NCI-H2196 (cell line): ENCODE results near the gene RAN.
"Not testable (repeated sequence)": the region's sequence is repeated elsewhere in the genome, so short reads cannot be mapped to it uniquely, and the experiment has no call there.

Experiments used
- DNase-seq: peaks from one replicate; lab custom pipeline; 2025; ENCODE audit not compliant: unreplicated experiment; lab: John Stamatoyannopoulos, UW

Gene RAN

DNA sequence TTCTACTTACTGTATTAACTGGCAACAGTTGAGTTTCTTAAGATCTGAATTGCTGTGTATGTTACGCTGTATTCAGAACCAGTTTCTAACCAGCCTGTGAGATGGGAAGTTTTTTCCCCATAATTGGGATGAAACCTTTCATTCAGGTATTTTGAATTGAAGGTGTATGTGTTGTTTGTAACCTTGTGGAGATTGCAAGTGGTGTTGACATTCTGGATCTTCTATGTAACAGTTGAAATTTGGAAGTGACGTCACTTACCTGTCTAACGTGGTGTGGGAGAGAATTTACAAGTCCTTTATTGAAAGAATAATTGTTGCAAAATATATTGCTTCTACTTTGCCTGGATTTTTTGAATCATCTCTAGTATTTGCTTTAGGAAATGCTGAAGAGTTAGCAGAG, 5.5 kb downstream of the RAN start:
- no peak for DNase-seq

DNA sequence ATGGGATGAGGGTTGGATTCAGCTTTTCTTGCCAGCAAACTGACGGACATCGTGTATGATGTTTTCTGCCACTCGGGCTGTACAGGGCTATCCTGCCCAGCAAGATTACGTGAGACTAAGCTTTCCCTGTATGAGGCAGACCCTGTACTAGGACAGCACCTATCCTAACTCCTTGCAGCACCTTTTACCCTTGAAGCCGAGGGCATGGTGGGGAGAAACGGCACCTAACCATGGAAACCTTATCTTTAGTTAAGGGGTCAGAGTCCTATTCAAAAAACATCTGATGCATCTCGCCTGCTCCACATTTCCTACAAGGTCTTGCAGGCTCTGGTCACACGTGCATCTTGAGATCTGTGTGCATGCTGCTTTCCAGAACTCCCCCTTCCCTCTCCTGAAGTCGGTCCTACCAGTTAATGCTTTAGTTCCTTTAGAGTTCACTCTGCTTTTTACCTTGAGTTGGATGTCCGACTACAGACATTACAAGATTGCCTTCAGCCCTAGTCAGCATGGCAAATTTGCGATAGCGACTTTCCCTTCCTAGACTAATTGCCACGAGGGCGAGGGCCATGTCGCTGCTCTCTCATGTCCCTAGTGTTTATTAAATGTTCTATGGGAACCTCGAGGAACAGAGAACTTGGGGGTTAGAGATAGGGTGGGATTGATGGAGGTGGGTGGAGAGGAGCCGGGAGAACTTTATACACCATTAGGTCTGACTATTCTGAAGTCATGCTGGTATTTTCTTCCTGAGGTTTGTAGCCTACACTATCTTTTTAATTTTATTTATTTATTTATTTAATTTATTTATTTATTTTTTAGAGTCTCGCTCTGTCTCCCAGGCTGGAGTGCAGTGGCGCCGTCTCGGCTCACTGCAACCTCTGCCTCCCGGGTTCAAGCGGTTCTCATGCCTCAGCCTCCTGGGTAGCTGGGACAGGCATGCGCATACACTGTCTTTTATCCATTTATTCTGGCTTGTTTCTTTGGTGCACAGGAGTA, 6.6 kb downstream of the RAN start:
- no peak for DNase-seq

DNA sequence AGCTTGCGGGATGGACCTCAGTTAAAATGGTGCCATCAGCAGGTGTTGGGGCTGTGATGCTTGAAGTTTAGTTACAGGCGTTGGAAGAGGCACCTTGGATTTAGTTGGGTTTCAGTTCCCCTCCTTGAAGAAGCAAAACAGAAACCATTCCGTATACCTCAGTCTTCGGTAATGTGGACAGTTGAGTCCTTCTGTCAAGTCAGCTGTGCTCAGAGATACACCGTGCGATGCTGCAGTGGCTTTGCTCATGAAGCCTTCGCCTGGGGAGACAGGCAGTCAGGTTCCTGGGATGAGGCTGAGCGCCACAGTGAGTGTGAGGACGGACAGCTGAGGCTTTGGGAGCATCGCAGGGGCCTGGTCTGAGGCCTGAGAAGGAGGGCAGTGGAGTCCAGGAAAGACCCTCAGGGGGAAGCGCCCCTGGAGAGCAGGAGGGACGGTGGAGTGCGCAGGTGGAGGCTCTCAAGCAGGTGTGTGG, 7.4 kb downstream of the RAN start:
- no peak for DNase-seq

DNA sequence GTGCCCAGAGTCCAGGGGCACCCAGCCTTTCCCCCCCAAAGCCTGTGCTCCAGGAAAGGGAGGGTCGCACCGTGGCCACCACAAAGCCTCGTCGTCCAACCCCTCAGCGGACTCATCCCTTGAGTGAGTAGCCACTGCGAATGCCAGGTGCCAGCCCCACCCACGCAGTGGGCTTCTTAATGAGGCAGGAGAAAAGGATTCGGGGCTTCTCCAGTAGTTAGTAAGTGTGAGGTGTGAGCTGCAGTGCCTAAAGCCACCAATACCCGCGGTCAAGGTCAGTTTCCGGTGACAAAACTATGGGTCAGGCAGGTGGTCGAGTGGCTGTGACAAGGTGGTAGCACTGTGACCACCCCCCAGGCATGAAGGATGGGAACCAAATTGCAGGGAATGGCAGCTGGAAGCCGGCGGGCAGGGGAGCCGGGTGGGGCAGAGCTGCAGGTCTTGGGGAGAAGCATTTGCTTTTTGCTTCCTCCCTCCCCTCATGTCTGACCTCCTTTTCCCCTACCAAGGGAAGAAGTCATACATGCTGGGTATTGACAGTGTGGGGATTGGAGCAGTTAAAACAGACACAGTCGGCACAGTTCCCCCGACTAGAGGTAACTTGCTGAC, 8.0 kb downstream of the RAN start:
- no peak for DNase-seq

DNA sequence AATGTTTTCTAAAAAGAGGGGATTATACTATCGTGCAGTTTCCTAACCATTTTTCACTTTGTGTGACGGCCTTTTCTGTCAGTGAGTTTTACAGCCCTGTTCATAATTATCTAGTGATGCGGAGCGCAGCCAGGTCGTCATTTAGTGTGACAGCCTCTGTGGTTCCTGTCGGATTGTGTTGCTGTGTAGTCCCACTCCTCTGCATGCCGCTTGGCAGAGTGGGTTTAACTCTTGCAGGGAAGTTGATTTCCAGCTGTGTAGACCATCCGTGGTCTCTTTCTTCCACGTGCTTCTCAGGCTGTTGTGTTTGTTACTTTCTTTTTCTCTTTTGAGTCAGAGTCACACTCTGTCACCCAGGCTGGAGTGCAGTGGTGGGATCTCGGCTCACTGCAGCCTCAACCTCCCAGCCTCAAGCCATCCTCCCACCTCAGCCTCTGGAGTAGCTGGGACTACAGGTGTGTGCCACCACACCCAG, 8.6 kb downstream of the RAN start:
- DNase-seq: no peak

DNA sequence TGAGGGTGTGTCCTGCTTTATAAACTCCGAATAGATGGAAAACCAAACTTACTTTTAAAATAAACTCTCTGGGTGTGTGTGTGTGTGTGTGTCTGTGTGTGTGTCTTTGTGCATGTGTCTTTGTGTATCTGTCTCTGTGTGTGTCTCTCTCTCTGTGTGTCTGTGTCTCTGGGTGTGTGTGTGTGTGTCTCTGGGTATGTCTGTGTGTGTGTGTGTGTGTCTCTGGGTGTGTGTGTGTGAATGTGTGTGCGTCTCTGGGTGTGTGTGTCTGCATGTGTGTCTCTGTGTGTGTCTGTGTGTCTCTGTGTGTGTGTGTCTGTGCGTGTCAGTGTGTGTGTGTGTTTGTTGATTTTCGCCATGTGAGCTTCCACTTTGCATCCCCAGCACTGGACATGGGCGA, 9.2 kb downstream of the RAN start:
- DNase-seq: no peak

DNA sequence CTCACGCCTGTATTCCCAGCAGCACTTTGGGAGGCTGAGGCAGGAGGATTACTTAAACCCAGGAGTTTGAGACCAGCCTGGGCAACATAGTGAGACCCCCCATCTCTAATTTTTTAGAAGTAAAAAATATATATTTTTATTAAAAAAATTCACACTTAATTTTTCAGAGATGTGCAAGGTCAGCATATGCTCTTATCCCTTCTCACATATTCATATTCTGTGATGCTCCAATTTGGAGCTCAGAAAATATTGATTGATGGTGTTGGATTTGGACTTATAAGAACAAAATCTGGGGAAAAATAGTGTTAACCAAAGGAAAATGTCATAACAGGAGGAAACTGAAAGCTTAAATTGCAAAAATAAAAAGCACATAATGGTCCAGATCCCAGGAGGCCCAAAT, 9.7 kb downstream of the RAN start:
- no peak for DNase-seq

DNA sequence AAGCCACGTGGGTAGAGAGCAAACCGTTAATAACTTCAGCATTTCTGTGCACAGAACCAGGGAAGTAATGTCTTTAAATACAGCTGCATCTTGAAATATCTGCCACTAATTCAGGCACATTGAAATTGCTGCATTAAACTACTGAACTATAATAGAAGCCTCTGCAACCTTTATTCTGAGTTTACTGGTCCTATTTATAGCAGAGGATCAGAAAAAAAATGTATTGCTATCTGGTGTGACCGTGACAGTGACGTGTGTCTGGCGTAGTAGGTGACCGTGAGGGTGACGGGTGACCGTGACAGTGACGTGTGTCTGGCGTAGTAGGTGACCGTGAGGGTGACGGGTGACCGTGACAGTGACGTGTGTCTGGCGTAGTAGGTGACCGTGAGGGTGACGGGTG, 15.3 kb downstream of the RAN start:
- DNase-seq: not testable (repeated sequence)

DNA sequence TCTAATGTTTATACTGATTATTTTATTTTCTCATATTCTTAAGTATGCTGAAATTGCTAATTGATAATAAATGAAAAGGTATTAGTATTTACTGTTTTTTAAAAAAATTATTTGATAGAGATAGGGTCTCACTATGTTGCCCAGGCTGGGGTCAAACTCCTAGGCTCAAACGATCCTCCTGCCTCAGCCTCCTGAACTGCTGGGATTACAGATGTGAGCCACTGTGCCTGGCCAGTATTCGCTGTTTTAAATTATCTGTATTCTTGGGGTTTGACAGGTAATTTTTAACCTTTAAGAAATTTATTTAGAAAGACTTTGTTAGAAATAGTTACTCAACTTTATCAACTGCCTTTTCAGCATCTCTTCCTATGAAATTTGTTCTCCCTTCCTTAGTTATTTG, 32.2 kb downstream of the RAN start:
- no peak for DNase-seq

DNA sequence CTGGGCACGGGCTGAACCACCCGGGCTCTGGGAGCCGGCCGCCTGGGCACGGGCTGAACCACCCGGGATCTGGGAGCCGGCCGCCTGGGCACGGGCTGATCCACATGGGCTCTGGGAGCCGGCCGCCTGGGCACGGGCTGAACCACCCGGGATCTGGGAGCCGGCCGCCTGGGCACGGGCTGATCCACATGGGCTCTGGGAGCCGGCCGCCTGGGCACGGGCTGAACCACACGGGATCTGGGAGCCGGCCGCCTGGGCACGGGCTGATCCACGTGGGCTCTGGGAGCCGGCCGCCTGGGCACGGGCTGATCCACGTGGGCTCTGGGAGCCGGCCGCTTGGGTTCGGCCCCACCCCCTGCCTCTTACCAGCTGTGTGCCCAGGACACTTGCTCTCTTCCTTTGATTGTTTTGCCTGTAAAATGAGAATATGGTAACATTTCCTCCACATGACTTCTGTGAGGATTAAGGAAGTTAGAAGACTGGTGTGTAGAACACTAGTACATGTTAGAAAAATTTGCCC, 33.1 kb downstream of the RAN start:
- not testable (repeated sequence) for DNase-seq

DNA sequence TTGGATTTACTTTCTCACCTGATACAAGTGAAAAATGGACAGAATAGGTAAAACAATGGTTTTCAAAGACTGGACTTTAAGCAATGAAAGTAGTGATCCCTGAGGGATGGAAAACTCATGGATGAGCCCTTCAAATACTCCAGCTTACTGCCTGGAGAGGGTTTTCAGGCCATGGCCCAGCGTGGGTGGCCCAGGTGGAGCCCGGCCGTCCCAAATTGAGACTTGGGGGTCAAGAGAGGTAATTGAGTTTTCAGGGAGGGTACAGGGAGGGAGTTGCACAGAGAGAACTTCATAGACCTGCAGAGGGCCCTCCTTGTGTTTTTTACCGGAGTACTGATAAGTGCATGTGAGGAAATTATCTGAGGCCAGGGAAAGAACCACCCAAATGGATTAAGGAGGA, 37.2 kb downstream of the RAN start:
- DNase-seq: no peak

DNA sequence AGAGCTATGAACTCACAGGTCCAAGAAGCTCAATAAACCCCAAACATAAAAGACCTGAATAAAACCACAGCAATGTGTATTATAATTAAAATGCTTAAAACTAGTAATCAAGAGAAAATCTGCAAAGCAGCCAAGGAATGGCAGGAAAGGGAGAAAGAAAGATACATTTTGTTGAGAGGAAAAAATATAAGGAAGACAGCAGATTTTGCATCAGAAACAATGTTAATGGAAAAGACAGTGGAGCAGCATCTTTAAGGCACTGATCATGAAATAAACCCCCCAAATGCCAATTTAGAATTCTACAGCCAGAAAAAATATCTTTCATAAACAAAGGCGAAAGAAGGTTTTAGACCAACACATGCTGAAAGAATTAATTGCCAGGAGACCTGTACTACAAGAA, 39.3 kb downstream of the RAN start:
- DNase-seq: no peak

DNA sequence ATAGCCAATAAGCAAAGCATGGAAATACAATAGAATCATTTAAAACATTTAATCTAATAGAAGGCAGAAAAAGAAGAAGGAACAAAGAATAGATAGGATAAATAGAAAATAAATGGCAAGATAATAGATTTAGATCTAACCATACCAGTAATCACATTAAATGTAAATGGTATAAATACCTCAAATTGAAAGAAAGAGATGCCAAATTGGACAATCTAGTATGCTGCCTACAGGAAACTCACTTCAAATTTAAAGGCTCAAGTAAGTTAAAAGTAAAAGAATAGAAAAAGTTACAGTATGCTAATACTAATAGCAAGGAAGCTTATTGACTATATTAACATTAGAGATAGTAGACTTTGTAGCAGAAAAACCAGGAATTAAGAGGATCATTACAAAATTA, 40.1 kb downstream of the RAN start:
- no peak for DNase-seq

DNA sequence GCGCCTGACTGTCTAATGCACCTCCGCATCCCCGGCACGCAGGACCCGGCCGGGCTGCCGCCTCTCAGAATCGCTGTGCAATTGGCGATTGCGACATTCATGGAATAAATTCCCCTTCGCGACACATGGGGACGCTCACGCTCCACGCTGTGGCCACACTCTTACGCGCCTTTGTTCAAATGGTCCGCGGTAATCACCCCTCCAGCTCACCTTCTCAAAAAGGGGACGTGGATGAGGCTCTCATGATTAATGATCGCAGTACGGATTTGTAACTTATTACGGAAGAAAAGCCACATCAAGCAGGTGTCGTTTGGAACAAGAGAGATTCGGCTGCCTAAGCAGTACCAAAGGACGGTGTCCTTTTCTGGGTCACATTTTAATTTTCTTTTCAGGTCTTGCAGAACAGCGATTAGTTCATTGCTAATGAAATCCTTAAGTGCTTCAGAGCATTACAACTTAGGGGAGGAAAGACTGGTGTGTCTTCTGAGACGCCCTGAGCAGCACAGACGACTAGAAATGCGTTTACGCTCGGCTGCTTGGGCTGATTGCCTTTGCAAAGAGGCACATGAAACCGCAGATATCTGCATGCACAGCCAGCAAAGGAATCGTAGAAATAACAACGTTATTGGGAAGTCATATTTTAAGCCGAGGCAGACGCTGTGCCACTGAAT, 44.5 kb downstream of the RAN start:
- DNase-seq: peak; percentile 71

DNA sequence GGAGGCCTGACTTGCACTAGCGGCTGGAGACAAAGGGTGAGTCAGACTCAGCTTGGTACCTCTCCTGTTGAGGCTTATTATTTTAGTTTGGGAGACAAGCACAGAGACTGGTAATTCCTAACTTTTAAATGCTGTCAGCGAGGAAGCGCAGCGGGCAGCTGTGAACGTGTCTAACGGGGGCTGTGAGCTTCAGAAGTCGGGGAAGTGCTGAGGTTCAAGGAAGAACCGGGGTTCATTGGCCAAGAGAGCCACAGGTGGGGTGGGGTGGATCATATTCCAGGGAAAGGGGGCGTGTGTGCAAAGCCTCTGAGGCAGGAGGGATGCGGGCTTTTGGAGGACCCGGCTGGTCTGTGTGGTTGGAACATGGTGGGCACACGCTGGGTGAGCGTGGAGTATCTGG, 45.7 kb downstream of the RAN start:
- no peak for DNase-seq

DNA sequence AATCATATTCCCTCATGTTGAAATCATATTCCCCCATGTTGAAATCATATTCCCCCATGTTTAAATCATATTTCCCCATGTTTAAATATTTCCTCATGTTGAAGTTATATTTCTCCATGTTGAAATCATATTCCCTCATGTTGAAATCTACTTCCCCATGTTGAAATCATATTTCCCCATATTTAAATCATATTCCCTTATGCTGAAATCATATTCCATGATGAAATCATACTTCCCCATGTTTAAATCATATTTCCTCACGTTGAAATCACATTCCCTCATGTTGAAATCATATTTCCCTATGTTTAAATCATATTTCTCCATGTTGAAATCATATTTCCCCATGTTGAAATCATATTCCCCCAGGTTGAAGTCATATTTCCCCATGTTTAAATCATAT, 47.2 kb downstream of the RAN start:
- no peak for DNase-seq

DNA sequence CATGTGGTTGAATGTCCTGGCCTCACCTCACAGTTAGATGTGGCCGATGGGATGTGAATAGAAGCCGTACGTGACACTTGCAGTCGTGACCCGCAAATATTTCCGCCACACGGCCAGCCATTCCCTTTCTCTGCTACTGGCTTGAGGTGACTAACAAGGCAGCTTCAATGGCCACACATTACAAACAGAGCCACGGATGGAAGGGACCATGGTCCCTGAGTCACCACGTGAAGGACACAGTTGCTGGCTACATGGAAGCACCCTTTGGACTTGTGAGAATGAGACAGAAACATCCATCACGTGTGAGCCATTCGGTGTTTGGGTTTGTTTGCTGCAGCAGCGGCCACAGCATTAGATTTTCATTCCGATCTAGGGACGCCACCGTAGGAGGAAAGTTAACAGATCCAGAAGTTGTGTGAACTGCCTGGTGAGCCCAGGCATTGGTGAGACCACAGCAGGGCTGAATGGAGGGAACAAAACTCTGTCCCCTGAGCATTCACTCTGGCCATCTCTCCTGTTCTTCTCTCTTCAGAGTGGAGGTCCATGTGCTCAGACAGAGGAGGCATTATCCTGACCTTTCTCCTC, 48.3 kb downstream of the RAN start:
- DNase-seq: no peak

DNA sequence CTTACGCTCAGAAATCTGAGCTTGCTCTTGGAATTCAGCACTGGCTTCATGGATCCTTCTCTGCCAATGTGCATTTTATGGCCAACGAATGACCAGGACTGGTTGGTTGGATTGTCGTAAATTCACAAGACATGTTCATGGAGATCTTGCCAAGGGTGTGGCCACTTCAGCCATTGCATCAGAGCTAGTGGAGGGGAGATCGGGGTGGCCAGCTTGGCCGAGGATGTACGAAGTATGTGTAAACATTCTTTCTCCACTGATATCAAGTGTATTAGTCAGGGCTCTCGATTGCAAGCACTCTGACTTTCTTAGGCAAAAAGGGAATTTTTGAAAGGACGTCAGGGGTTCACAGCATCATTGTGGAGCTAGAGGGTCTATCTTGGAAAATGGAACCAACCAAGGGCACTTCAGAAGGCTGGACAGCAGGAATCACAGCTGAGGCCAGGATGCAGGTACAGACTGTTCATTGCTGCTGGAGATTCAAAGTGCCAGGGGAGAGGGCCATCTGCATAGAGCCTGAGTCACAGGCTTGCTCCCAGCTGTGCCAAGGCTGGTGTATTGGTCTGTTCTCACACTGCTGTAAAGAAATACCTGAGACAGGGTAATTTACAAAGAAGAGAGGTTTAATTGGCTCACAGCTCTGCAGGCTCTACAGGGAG, 49.0 kb downstream of the RAN start:
- DNase-seq: no peak

DNA sequence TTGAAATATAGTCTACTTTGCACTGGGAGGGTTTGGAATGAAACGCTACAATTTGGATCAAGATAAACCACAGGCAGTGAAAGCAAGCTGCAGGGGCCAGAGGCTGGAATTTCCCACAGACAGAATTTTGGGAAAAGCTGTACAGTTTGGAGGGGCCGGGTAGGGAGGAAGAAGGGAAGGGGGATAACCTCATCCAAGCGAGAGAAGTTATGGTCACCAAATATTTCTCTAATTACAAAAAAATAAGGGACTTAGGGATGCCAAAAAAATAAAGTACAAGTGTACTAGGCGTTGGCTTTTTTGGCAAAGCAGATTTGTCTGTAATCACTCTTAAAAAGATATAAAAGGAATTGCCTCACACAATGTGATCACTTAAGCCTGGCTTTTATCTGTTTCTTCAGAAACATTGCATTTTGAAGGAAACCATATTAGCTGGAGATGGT, 50.7 kb downstream of the RAN start:
- no peak for DNase-seq

DNA sequence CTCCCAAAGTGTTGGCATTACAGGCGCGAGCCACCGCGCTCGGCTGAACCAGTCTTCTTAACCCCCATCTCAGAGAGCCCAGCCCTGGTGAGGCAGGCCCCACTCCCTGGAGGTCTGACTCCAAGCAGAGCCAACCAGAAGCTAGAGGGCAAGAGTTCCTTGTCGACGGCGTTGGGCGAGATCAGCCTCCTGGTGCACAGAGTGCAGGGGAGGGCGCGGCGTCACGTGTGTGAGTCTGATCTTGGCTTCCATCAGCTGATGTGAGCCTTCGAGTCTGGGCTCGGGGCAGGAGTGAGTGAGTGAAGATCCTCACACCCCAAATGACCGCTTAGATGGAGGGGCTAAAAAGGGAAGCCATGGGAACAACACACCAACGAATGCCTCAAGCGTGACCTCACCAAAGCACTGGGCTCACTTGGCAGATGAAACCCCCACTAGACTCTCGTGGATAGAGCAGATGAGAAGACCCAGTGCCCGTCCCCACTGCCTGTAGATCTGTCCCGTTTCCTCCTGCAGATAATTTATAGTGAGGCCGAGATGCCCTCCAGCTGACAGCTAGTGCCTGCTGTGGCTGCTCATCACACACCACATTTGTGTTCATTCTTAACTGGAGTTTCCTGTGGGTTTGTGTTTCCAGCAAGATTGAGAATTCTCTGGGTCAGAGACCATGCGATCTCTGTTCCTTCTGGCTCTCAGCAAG, 53.2 kb downstream of the RAN start:
- no peak for DNase-seq
